Adrenal gland (tissue), 5 donors: ENCODE results near the gene CRELD2.

Experiments used
- CTCF ChIP-seq, 6 experiments: fragments of 450-650 bp in 4 of 6; fragments of 200-600 bp in 2 of 6; sonication (generic) in 1 of 6; IDR thresholded peaks; 1 replicate in 5 of 6; 2 replicates in 1 of 6; pipeline versions ENCODE4 v1.5.1 to v1.8.0; 2016 to 2021; ENCODE audit warnings: antibody characterized with exemption in 6 of 6, mild to moderate bottlenecking in 2 of 6, moderate library complexity in 1 of 6
- POLR2A ChIP-seq, 2 donors: fragments of 450-650 bp; IDR thresholded peaks; one replicate each; pipeline ENCODE4 v1.6.1; 2017; ENCODE audit warnings: antibody characterized with exemption in 2 of 2, mild to moderate bottlenecking in 2 of 2, moderate library complexity in 1 of 2
- donor health status: DM: no; HTN: no; CAD: no.

GRCh38 chr22:49962751-49963646 lies 44.6 kb downstream of the CRELD2 start:
- no peak for TF ChIP-seq CTCF (IDR thresholded peaks at IDR 0.05)
- no peak for TF ChIP-seq POLR2A (IDR thresholded peaks at IDR 0.05)
